H7 (cell line): Measurements from ENCODE around the gene TUBG1. TPM values are rescaled to one million over a fixed set of nuclear protein-coding genes. Genes with fewer than 3 reads are reported as not detected.
"Not testable (repeated sequence)": the region's sequence is repeated elsewhere in the genome, so short reads cannot be mapped to it uniquely, and the experiment has no call there.

Experiments used
- DNase-seq: peaks from one replicate; pipeline ENCODE4 v3.0.0; 2012
- H3K27me3 ChIP-seq: 2 replicates; pipeline ENCODE4 v1.6.0; 2011; ENCODE audit warnings: mild to moderate bottlenecking, low read length; ENCODE audit not compliant: control insufficient read depth, insufficient read depth
- H3K36me3 ChIP-seq: replicated peaks from 2 replicates; pipeline ENCODE4 v1.5.1; 2011; ENCODE audit warnings: low read length; ENCODE audit not compliant: control insufficient read depth, insufficient read depth
- H3K4me3 ChIP-seq: 2 replicates; pipeline ENCODE4 v1.5.1; 2011; ENCODE audit warnings: low read depth, mild to moderate bottlenecking, control low read depth, low read length, moderate library complexity; ENCODE audit not compliant: insufficient read depth
- total RNA-seq: library from RNA; depleted of rRNA; stranded (reverse); fragments of >200 nt; shearing (Covaris generic); gene quantifications from 2 replicates; pipeline ENCODE4 v1.2.3, GENCODE V29; 2014

The TUBG1 gene
- total RNA-seq, 1 experiment from 2014 or later: 158 TPM

GRCh38 chr17:42596386-42596785, 13.1 kb upstream of the TUBG1 start:
- DNase-seq: no peak
- H3K27me3 ChIP-seq: no peaks in the 10 kb centered on the region
- H3K36me3 ChIP-seq: no peaks in the 10 kb centered on the region
- no peak overlapping the region for H3K4me3 ChIP-seq

GRCh38 chr17:42598905-42599304, 10.6 kb upstream of the TUBG1 start:
- H3K27me3 ChIP-seq: no peaks in the 10 kb centered on the region
- H3K36me3 ChIP-seq: no peaks in the 10 kb centered on the region
- H3K4me3 ChIP-seq: no peak overlapping the region
- DNase-seq: no peak

GRCh38 chr17:42603318-42603717, 6.2 kb upstream of the TUBG1 start:
- no peaks in the 10 kb centered on the region for H3K27me3 ChIP-seq
- no peak for DNase-seq
- H3K36me3 ChIP-seq: no peaks in the 10 kb centered on the region
- H3K4me3 ChIP-seq: no peak overlapping the region

GRCh38 chr17:42607769-42608168, 1.7 kb upstream of the TUBG1 start:
- no peaks in the 10 kb centered on the region for H3K27me3 ChIP-seq
- H3K36me3 ChIP-seq: peaks cover 12% of the 10 kb centered on the region
- no peak overlapping the region for H3K4me3 ChIP-seq
- DNase-seq: no peak

- Histone ChIP-seq H3K4me3 (peak overlapping the region; percentile 97), H3K27me3 (no peaks in the 10 kb centered on the region), H3K36me3 (peaks cover 15% of the 10 kb centered on the region)
- DNase-seq: no peak
Measured at GRCh38 chr17:42608305-42609181, 940 bp upstream of the TUBG1 start.

- peak; percentile 79 for DNase-seq
- peak overlapping the region; percentile 99 for H3K4me3 ChIP-seq
- H3K27me3 ChIP-seq: not testable (repeated sequence)
- peaks cover 26% of the 10 kb centered on the region for H3K36me3 ChIP-seq
Measured at GRCh38 chr17:42609814-42610801, 625 bp downstream of the TUBG1 start.

- no peaks in the 10 kb centered on the region for H3K27me3 ChIP-seq
Measured at GRCh38 chr17:42612013-42612412, 2.5 kb downstream of the TUBG1 start.

GRCh38 chr17:42613699-42614295, 4.3 kb downstream of the TUBG1 start:
- no peak overlapping the region for H3K4me3 ChIP-seq
- H3K36me3 ChIP-seq: peaks cover 31% of the 10 kb centered on the region
- H3K27me3 ChIP-seq: no peaks in the 10 kb centered on the region
- DNase-seq: no peak

More at GRCh38 chr17:42612013-42612412, 2.5 kb downstream of the TUBG1 start:
- H3K36me3 ChIP-seq: peaks cover 31% of the 10 kb centered on the region
- no peak overlapping the region for H3K4me3 ChIP-seq
- DNase-seq: no peak

GRCh38 chr17:42617956-42618431, 8.5 kb downstream of the TUBG1 start:
- Histone ChIP-seq H3K27me3 (no peaks in the 10 kb centered on the region), H3K36me3 (peaks cover 17% of the 10 kb centered on the region), H3K4me3 (no peak overlapping the region)
- DNase-seq: no peak

GRCh38 chr17:42618442-42619150, 9.1 kb downstream of the TUBG1 start:
- Histone ChIP-seq H3K36me3 (peaks cover 16% of the 10 kb centered on the region), H3K4me3 (no peak overlapping the region), H3K27me3 (no peaks in the 10 kb centered on the region)
- DNase-seq: peak; percentile 86

GRCh38 chr17:42621987-42622386, 12.5 kb downstream of the TUBG1 start:
- H3K36me3 ChIP-seq, H3K4me3 ChIP-seq, H3K27me3 ChIP-seq, DNase-seq: not testable (repeated sequence)

GRCh38 chr17:42623271-42623670, 13.8 kb downstream of the TUBG1 start:
- no peak overlapping the region for H3K4me3 ChIP-seq
- no peak for DNase-seq
- H3K27me3 ChIP-seq: no peaks in the 10 kb centered on the region
- no peaks in the 10 kb centered on the region for H3K36me3 ChIP-seq

- Histone ChIP-seq H3K4me3 (no peak overlapping the region), H3K27me3 (no peaks in the 10 kb centered on the region), H3K36me3 (no peaks in the 10 kb centered on the region)
- no peak for DNase-seq
Measured at GRCh38 chr17:42623732-42624596, 14.5 kb downstream of the TUBG1 start.
